Lower leg skin (tissue), 4 donors: ENCODE measurements around the gene ZFHX3. TPM values are rescaled to one million over a fixed set of nuclear protein-coding genes. Genes with fewer than 3 reads are reported as not detected.

Experiments
- DNase-seq, 2 donors: peaks; one replicate each; pipeline ENCODE4 v3.0.0-alpha.2; 2019; ENCODE audit warnings: low spot score in 2 of 2
- H3K4me3 ChIP-seq: fragments of 200-600 bp; sonication (generic); 2 replicates; pipeline ENCODE4 v1.5.1; 2017; ENCODE audit warnings: mild to moderate bottlenecking, low read depth; ENCODE audit not compliant: poor library complexity, severe bottlenecking
- POLR2A ChIP-seq, 2 donors: fragments of 450-650 bp; IDR thresholded peaks; one replicate each; pipeline ENCODE4 v1.6.1; 2016 to 2017; ENCODE audit warnings: antibody characterized with exemption in 2 of 2, mild to moderate bottlenecking in 1 of 2, moderate library complexity in 1 of 2
- WGBS, 2 donors: methylation state at CpG; one replicate each; pipeline ENCODE4 v1.1.5; 2018; 5-methylcytosine and 5-hydroxymethylcytosine counted together
- intact Hi-C: fragments of 100-400 bp; cut with DNase I; formaldehyde crosslinking; loops from one replicate; pipeline ENCODE4 v1.15.0; 2023; ENCODE audit warnings: low total_unique reads
- total RNA-seq, 4 donors: library from RNA; depleted of rRNA; stranded (reverse); fragments of >200 nt; gene quantifications; one replicate each; pipeline ENCODE4 v1.1.0, GENCODE V29; 2016
- TF ChIP-seq, protein P1 (sequence below), 3 donors: fragments of 450-650 bp; IDR thresholded peaks; one replicate each; pipeline ENCODE4 v1.5.1; 2016; ENCODE audit warnings: antibody characterized with exemption in 3 of 3, mild to moderate bottlenecking in 3 of 3, moderate library complexity in 2 of 3

Gene ZFHX3
- total RNA-seq, 4 donors from 2014 or later: 3.4 to 14.9 (median 10.0) TPM

GRCh38 chr16:73024571-73025105 is 23.3 kb downstream of the ZFHX3 start:
- 93% methylated on average over 13 of the region's 13 CpGs for WGBS, 2 donors
- intact Hi-C loops: no loop called here
- no peak overlapping the region for H3K4me3 ChIP-seq
- TF ChIP-seq, protein P1, sequence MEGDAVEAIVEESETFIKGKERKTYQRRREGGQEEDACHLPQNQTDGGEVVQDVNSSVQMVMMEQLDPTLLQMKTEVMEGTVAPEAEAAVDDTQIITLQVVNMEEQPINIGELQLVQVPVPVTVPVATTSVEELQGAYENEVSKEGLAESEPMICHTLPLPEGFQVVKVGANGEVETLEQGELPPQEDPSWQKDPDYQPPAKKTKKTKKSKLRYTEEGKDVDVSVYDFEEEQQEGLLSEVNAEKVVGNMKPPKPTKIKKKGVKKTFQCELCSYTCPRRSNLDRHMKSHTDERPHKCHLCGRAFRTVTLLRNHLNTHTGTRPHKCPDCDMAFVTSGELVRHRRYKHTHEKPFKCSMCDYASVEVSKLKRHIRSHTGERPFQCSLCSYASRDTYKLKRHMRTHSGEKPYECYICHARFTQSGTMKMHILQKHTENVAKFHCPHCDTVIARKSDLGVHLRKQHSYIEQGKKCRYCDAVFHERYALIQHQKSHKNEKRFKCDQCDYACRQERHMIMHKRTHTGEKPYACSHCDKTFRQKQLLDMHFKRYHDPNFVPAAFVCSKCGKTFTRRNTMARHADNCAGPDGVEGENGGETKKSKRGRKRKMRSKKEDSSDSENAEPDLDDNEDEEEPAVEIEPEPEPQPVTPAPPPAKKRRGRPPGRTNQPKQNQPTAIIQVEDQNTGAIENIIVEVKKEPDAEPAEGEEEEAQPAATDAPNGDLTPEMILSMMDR (IDR thresholded peaks at IDR 0.05): no peak
- TF ChIP-seq POLR2A (IDR thresholded peaks at IDR 0.05): no peak
- peak in 1 of 2 donors; percentile 74 for DNase-seq

DNA sequence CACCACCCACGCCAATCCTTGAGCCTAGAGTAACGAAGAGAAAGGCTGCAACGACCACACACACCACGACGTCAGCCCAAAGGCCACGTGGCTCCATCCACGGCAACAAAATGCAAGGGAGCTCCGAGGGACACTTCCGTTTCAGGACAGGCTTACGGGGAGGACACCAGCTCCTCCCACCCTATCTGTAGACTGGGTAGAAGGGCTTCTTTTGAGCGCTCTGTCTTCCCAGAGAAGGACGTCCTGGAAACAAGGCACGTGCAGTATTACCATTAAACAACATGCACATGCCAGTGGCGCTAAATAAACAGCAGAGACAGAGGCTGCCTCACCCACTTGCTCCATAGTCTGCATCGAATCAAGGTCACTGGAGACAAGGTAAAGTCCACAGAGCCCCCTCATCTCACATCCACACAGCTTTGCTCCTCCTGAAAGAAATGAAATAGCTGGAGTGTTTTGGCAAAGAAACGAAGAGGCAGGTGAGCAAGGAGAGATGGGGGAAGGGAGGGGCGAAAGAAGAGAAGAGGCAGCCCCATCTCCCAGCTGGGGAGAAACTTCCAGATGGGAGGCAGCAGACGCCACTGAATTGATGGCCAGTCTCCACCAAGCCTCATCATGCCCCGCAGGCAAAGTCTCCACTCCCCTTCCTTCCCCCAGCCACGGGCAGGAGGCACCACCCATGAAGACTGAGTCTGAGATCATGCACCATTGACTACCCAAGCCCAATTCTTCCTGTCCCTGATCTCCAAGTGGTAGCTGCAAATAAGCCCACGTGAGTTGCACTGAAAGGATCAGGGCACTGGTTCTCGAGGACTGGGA is 24.0 kb downstream of the ZFHX3 start:
- no peak for TF ChIP-seq POLR2A (IDR thresholded peaks at IDR 0.05)
- TF ChIP-seq, protein P1 (IDR thresholded peaks at IDR 0.05): no peak
- intact Hi-C loops: no loop called here
- peak in 1 of 2 donors; percentile 77 for DNase-seq
- 85% methylated on average over 22 of the region's 22 CpGs for WGBS, 2 donors
- H3K4me3 ChIP-seq: no peak overlapping the region

DNA sequence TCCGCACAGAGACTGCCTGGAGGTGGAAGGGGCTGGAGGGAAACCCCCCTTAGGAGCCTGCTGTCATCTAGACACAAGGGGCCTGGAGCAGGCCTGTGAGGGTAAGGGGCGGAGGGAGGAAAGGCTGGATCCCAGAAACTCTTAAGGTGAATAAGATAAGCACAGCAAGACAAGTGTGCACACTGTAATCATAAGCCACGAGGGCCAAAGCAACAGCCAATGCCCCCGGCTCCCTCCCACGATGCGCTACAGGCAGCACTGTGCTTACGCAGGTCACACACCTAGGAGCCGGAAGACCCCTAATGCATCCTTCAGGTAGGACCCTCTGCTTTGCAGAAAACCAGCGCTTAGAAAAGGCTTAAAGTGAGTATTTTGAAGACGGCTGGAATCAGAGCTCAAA is 24.6 kb downstream of the ZFHX3 start:
- DNase-seq: peak in 1 of 2 donors; percentile 62
- H3K4me3 ChIP-seq: no peak overlapping the region
- WGBS, 2 donors: 97 to 98% methylated on average over 10 of the region's 10 CpGs
- intact Hi-C loops: no loop called here
- TF ChIP-seq, protein P1 (IDR thresholded peaks at IDR 0.05): no peak
- no peak for TF ChIP-seq POLR2A (IDR thresholded peaks at IDR 0.05)

DNA sequence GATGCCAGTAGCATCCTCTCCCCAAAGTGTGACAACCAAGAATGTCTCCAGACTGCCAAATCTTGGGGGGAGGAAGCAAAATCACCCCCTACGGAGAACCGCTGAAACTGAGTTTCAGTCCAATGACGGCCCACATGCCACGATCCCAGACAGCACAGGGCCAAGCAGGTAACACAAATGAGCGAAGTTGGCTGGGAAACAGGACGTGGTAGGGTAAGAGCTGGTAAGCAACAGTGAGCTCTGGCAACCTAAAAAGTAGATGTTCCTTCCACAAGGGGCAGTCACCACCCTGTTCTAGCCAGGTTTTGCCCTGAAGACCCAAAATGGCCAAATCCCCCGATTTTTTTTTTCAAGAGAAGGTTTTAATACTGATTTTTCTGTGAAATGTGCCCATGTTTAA is 25.4 kb downstream of the ZFHX3 start:
- DNase-seq: no peak
- WGBS, 2 donors: 96 to 97% methylated on average over 7 of the region's 7 CpGs
- TF ChIP-seq POLR2A (IDR thresholded peaks at IDR 0.05): no peak
- TF ChIP-seq, protein P1 (IDR thresholded peaks at IDR 0.05): no peak
- intact Hi-C loops: no loop called here
- no peak overlapping the region for H3K4me3 ChIP-seq

- 87 to 91% methylated on average over 12 of the region's 12 CpGs for WGBS, 2 donors
- TF ChIP-seq, protein P1 (IDR thresholded peaks at IDR 0.05): no peak
- TF ChIP-seq POLR2A (IDR thresholded peaks at IDR 0.05): no peak
- H3K4me3 ChIP-seq: no peak overlapping the region
- intact Hi-C loops: no loop called here
- no peak for DNase-seq
Observed at GRCh38 chr16:73021866-73022495, 25.9 kb downstream of the ZFHX3 start.
